RPMI8226 (cell line): ENCODE data around the gene PTPA.

Experiments
- DNase-seq: peaks from one replicate; pipeline ENCODE4 v3.0.0-alpha.2; 2015

PTPA gene

DNA sequence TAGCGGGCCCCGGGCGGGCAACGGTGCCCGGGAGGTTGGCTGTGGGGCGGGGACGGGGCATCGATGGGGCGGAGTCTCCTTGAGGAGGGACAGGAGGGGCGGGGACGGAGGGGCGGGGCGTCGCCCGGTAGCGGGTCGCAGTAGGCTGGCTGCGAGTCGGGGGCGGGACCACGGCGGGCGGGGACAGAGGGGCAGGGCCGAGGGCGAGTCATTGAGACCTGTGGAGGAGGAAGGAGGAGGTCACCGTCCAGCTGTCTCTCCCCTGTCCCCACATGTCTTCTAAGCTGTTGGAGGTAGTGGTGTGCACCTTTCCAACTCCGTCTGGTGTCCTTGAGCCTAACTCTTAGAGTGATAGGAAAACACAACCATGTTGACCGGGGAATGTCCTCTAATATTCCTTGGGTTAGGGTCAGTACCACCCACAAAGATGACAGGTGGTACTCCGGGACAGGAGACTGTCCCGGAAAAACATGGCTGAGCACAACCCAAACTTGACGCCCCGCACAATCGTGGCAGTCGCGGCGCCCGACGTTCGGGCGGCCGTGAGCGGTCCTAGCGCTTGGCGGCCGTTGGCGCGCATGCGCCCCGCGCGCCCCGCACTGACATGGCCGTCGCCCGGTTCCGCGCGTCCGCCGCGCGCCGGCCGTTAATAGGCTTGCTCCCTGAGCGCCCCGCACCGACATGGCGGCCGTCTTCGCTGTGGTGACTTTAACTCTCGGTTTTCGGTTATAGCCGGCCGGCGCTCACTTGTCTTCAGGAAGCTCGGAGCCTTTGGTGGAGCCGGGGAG is at the start of gene PTPA, which contains the start of gene CRAT:
TSS of gene PTPA (plus strand) at position 676 of the 788 bp plus-strand sequence. CDS start 186 bp downstream, outside the sequence.
TSS of gene CRAT (minus strand) at position 54 of the 788 bp plus-strand sequence. CDS start 284 bp downstream, outside the sequence.
- peak; percentile 98 for DNase-seq

DNA sequence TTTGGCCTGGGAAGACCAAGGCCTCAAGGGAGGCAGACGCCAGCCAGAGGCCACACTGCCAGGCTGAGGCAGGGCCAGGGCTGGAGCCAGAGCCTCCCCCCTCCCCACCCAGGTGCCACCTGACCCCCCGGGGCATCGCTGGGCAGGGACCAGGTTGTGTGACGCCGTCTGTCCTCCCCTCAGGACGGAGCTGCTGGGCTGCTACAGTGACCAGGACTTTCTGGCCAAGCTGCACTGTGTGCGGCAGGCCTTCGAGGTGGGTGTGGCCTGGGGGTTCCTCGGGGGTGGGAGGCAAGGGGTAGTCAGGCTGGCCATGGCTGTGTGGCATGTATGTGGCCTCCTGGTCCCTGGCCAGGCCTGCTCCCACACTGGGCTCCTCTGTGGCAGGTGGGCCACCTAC is 48.2 kb upstream of the PTPA start:
- DNase-seq = no peak

DNA sequence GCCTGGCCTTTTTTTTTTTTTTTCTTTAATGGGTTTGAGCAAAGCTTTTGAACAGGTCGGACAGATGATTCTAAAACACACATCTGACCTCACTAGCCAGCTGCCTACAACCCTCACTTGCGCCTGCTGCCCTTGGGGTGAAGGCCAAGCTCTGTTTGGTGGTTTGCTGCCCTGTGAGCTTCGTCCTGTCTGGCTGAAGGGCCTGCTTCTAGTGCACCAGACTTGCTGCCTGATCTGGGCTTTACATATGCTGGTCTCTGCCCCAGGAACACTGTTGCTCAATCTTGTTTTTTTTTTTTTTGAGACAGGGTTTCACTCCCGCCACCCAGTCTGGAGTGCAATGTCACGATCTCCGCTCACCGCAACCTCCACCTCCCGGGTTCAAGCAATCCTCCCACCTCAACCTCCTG is 46.7 kb upstream of the PTPA start:
- no peak for DNase-seq

DNA sequence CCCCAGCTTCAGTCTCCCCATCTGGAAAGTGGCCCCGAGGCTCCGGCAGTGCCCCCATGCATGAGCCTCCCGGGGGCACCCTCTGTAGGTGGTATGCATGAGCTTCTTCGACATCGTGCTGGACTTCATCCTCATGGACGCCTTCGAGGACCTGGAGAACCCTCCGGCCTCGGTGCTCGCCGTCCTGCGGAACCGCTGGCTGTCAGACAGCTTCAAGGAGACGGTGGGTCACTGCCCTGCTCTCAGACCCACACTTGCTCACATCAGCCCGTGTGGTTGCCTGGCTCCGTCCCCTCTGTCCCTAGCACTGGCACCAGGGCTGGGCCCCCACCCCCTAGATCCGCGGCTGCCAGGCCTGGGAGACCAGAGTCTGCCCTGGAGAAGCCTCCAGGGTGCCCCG is 43.1 kb upstream of the PTPA start:
- no peak for DNase-seq

DNA sequence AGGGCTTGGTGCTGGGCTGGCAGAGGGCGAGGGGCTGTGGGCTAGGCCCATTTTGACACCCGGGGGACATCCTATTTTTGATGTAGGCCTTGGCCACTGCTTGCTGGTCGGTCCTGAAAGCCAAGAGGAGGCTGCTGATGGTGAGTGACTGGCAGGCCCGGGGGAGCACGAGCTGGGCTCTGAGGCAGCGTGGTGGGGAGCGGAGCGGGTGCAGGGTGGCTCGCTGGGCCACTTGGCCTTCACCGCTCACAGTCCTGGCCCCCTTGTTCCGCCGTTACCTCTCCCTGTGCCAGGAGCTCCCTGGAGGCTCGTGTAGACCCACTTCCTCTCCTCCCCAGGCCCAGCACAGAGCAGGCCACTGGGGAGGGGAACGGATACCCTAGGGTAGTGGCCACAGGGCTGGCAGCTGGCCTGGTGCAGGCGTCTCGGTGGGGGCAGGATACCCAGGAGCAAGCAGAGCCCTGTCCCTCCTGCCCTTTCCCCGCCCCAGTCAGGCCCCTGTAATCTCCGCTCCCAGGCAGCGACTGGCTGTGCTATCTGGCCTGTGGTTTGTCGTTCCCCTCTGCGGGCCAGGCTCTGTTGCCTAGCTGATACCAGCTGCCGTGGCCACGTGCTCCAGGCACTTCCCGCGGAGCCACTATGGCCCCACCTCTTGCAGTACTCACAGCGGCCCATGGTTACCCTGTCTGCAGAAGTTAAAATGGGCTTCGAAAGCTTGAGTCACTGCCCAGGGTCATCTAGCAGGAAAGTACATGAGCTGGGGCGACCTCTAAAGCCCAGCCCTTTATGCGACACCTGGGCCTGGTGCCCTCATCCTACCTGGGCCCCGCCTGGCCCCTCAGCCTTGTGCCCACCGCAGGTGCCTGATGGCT is 42.0 kb upstream of the PTPA start:
- DNase-seq = no peak

DNA sequence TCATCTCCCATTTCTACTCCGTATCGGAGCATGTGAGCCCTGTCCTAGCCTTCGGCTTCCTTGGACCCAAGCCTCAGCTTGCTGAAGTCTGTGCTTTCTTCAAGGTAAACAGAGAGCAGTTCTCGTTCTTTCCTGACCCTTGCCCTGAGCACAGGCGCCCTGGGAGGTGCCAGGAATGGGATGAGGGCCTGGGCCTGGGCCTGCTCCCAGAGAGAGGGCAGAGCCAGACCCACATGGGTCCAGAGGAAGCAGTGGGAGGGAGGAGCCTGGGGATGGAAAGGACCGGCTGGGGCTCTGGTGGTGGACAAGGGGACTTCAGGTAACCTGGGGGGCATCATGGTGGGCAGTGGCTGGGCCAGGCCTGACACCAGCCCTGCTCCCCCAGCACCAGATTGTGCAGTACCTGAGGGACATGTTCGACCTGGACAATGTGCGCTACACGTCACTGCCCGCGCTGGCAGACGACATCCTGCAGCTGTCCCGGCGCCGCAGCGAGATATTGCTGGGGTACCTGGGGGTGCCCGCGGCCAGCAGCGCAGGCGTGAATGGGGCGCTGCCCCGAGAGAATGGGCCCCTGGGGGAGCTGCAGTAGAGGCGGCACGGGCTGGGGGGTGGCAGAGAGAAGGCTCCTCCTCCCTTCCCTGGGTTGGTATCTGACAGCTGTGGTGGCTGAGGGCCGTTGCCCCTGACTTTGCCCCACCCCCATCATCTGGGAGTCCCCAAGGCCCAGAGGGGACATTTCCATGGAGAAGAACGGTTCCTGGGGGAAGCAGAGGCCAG is 41.2 kb upstream of the PTPA start:
- no peak for DNase-seq

DNA sequence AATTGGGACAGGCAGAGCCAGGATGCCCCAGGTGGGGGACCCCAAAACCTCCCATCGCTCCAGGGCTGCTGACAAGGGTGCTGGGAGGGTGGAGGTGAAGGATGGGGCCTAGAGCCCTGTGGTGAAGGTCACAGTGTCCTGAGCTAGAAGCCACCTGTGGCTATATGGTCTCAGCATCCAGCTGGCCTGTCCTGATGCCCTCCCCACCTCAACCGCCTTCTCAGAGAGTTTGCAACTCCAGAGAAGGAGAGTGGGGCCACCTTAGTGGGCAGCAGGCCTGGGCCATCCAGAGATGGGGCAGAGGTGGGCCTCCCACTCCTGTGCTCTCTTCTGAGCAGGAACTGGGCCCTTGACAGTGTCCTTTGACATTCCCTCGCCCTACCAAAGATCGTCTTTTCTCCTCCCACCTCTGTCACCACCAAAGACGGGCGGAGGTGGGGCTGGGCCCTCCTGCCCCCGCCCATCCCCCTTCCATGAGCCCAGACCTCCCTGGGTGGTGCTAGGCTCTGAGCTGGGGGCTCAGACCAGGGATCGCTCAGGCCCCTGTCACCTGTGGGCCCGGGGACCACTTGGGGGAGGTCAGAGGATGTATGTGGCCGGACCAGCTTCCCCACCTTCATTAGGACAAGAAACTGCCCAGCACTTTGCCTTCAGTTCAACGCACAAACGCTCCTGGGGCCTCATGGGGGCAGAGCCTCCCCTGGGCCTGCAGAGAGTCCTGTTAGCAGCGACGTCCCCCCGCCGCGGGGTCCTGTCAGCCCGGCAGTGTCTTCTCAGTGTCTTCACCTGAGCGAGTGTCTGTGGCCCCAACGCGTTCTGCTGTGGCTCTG is 40.3 kb upstream of the PTPA start:
- DNase-seq = no peak

DNA sequence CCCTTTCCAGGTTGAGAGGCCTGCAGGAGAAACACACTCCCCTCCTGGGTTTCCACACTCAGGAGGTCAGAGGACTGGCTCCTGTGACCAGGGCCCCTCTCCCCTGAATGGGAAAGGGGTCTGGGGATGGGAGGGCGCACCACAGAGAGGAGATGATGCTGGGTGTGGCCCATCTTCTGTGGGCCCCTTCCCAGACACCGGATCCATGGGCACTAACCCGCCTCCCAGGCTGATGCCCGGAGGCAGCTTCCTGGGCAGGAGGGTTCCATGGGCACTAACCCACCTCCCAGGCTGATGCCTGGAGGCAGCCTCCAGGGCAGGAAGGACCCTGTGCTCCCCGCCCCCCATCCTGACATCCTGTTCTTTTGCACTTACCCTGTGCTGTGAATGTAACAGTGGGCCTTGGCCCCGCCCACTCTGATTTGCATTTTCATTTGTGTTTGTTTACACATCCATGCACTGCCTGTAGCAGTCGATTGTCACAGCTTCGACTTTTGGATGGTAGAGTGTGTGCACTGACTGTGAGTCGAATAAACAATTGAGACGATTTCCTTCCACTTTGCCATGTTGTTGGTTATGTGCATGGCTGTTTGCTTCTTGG is 39.6 kb upstream of the PTPA start:
- no peak for DNase-seq

DNA sequence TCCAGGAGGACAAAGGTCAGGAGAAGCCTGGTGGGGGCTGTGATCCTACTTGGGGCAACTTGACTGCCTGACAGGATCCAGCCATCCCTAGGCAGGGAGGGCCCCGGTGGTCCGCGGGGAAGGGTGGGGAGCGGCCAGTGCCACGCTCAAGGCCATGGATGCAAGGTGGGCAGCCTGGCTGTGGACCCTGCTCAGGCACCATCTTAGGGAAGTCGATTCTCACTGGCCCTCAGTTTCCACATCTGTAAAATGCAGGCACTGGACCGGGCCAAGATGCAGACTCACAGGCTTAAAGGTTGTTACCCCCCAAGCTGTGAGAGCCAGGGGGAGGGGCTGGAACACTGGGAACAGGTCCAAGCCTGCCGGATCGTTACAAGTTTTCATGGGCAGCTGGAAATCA is 39.0 kb upstream of the PTPA start:
- no peak for DNase-seq

DNA sequence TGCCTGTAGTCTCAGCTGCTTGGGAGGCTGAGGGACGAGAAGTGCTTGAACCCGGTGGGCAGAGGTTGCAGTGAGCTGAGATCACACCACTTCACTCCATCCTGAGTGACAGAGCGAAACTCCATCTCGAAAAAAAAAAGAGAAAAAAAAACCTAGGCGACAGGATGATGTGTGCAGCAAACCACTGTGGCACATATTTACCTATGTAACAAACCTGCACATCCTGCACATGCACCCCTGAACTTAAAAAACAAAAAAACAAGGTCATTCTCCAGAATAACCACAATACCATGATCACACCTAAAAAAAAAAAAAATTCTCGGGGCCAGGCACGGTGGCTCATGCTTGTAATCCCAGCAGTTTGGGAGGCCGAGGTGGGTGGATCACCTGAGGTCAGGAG is 37.8 kb upstream of the PTPA start:
- no peak for DNase-seq

DNA sequence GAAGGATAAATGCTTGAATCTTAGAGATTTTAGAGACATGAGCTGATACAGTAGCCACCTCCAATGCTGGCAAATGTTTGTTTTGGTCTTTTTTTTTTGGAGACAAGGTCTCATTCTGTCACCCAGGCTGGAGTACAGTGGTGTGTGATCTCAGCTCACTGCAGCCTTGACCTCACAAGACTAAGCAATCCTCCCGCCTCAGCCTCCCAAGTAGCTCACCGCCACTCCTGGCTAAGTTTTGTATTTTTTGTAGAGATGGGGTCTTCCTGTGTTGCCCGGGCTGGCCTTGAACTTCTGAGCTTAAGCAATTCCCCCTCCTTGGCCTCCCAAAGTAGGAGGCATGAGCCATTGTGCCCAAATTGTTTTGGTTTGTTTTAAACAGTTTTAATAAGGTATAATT is 37.1 kb upstream of the PTPA start:
- DNase-seq = no peak

DNA sequence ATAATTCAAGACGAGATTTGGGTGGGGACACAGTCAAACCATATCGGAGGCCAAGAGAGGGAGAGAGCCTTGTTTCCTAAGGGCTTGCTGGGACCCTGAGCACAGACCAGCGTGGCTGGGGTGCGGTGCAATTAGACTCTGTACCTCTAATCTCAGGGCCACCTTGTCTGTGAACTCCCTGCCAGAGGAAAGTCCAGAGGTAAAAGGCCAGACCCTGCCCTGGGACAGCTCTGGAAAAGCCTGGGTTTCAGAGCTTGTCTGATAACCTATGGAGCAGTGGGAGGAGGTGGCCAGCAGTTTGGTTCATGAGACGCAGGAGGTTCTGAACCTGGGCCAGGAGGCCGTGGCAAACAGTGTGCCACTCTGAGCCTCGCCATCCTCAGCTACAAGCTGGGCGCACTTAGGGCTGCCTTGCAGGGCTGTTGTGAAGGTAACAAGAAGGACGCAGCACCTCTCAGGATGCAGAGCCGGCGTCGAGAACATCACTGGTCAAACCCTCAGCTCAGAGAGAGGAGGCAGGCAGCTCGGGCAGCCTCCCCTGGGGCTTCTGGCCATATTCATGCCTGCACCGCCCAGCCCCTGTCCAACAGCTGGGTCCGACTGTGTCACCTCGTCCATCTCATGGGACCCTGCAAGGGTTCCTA is 35.1 kb upstream of the PTPA start:
- DNase-seq = no peak

DNA sequence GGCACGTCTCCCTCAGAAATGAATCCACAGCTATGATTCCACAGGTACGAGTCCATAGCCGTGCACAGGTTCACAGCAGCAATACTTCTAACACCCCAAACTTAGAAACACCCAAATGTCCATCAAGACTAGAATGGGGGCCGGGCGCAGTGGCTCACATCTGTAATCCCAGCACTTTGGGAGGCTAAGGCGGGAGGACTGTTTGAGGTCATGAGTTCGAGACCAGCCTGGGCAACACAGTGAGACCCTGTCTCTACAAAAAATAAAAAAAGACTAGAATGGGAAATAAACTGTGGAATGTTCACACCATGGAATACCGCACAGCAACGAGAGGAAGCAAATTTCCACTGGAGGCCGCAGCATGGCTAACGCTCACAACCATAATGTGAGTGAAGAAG is 34.6 kb upstream of the PTPA start:
- DNase-seq = no peak

DNA sequence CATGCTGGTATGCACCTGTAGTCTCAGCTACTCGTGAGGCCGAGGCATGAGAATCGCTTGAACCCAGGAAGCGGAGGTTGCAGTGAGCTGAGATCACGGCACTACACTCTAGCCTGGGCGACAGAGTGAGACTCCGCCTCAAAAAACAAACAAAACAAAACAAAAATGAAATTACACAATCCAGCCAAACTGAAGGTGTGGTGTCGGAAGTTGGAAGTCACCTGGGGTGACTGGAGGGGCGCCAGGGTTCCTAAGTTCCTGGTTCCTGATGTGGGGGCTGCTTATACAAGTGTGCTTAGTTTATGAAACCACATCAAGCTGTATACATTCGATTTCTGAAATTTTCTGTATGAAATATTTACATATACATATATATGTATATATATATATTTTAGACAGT is 34.0 kb upstream of the PTPA start:
- DNase-seq = no peak

DNA sequence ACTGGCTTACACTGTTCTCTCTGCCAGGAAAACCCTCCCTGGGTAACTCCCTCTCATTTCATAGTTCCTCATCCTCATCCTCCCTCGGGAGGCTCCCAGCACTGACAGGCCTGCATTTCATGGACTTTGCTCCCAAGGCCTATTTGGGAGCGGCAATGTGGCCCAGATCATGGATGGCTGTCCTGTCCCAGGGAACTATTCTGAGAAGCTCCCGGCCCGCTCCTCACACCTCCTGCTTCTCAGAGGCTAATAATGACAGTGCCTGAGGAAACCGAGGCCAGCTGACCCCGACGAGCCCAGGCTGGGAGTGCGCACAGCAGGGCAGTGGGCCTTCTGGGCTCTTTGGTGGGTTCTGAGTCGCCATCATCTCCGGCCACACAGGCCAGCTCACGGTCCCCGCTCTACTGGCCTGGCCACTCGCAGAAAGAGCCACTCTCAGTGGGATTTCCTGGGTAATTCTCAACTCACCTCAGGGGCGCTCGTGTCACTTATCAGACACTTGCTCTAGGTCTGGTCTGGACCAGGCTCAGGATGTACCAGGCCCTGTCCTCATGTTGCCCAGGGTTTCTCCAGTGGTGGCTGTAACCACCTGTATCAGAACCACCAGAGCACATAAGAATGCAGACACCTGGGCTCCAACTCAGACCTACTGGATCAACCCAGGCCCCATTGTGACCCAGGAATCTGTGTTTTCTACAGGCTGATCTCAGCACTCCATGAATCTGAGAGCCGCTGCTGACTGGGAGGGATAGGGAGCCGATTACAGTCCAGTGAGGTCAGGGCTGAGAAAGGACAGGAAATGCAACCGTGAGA is 32.3 kb upstream of the PTPA start:
- no peak for DNase-seq

DNA sequence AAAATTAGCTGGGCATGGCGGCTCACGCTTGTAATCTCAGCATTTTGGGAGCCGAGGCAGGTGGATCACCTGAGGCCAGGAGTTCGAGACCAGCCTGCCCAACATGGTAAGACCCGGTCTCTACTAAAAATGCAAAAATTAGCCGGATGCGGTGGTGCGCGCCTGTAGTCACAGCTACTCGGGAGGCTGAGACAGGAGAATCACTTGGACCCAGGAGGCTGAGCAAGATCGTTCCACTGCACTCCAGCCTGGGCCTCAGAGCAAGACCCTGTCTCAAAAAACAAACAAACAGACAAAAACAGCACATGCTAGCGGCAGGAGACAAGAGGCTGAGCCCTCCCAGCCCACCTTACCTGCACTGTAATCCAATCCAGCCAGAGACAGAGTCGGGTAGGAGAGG is 31.4 kb upstream of the PTPA start:
- no peak for DNase-seq

DNA sequence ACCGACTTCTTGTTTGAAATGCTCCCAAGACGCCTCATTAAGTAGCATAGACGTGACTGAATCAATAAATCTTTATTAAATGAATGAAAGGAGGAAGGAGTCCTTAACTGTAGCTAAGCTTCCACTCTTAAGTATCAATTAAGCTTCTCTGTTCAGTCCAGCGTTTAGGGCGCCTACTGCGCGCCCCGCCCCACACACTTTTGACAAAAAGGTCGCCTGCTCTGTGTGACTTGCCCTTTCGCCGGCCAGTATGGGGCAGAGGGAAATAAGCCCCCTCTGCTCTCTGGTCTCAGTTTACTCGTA is 31.0 kb upstream of the PTPA start:
- DNase-seq = no peak

DNA sequence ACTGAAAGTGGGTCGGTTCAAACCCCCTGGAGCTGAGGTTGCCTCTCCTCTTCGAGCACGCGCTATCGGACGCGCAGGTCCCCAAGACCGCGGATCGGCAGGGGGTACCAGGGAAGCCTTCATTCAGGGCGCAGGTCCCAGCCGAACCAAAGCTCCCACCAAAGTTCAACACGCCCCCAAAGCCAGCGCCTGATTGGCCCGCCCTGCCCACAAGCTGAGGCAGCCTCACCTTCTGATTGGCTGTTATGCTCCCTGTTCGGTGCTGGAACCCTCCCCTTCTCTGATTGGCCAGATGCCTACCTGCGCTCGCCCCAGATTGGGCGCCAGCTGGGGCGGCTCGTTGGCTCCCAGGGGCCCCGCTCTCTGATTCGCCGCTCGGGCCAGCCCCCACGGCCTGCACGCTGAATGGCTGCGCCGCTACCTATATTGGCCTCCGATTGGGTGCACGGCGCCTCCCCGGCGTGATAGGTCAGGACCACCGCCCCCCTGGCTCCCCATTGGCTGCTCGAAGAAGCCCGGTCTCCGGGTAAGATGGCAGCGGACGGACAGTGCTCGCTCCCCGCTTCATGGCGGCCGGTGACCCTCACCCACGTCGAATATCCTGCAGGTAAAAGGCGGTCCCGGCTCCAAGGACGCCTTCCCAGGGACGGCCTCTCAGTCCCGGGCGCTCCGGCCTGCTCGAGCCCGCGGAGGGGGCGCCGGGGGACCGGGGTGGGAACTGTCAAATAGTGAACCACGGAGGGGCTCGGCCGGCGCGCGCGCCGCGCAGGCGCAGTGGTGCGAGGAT is 30.4 kb upstream of the PTPA start, which contains the start of gene DOLPP1:
TSS of gene DOLPP1 (plus strand) at position 511 of the 787 bp plus-strand sequence. CDS start at position 532, 21 bp downstream.
- DNase-seq = peak; percentile 100

DNA sequence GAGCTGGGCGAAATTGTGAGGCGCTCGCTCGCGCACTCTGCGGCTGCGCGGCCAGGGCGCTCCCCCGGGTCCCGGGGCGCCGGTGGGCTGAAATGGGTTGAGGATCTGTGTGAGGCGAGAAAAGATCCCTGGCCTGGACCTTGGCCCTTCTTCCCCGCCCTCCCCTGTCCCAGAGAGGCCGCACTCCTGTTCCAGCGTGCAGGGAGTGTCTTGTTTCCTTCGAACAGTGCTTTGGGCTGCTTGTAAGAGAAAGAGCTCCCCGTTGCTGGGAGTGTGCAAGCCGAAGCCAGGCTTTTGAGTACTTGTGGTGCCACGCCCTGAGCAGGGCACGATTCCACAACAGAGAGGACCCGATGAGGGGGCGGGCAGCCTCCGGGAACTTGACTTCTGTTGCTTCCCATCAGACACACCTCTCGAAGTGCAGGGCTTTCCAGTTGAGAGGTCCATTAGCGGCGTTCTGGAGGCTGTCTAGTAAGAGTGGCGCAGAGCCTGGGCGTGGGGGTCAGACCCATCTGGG is 29.8 kb upstream of the PTPA start:
- peak; percentile 29 for DNase-seq
